Measurements from ENCODE around the gene CTIF.
A peak's percentile ranks its signal among the peaks of the same experiment; 100 is the strongest.

The CTIF gene

GRCh38 chr18:48838921-48839818, 300.3 kb downstream of the CTIF start:
- peak; percentile 67 for DNase-seq (ENCODE audit: low read depth)
- no peak overlapping the region for H3K4me3 ChIP-seq (ENCODE audit: low read depth, low read length)

GRCh38 chr18:48839819-48840490, 301.1 kb downstream of the CTIF start:
- DNase-seq (ENCODE audit: low read depth) = no peak
- H3K4me3 ChIP-seq (ENCODE audit: low read depth, low read length) = no peak overlapping the region

GRCh38 chr18:48840491-48840877, 301.7 kb downstream of the CTIF start:
- no peak overlapping the region for H3K4me3 ChIP-seq (ENCODE audit: low read depth, low read length)
- no peak for DNase-seq (ENCODE audit: low read depth)

GRCh38 chr18:48841381-48842258, 302.8 kb downstream of the CTIF start:
- no peak overlapping the region for H3K4me3 ChIP-seq (ENCODE audit: low read depth, low read length)
- no peak for DNase-seq (ENCODE audit: low read depth)

- DNase-seq (ENCODE audit: low read depth) = no peak
- no peak overlapping the region for H3K4me3 ChIP-seq (ENCODE audit: low read depth, low read length)
These were observed 303.6 kb downstream of the CTIF start for GRCh38 chr18:48842259-48843061.

- DNase-seq (ENCODE audit: low read depth) = no peak
- H3K4me3 ChIP-seq (ENCODE audit: low read depth, low read length) = no peak overlapping the region
These were observed 304.3 kb downstream of the CTIF start for GRCh38 chr18:48843162-48843561.

GRCh38 chr18:48843596-48843995, 304.8 kb downstream of the CTIF start:
- no peak for DNase-seq (ENCODE audit: low read depth)
- no peak overlapping the region for H3K4me3 ChIP-seq (ENCODE audit: low read depth, low read length)

- DNase-seq (ENCODE audit: low read depth) = no peak
- H3K4me3 ChIP-seq (ENCODE audit: low read depth, low read length) = no peak overlapping the region
These were observed 305.4 kb downstream of the CTIF start for GRCh38 chr18:48844271-48844670.

GRCh38 chr18:48845174-48845573, 306.3 kb downstream of the CTIF start:
- H3K4me3 ChIP-seq (ENCODE audit: low read depth, low read length) = no peak overlapping the region
- DNase-seq (ENCODE audit: low read depth) = no peak

- no peak overlapping the region for H3K4me3 ChIP-seq (ENCODE audit: low read depth, low read length)
- DNase-seq (ENCODE audit: low read depth) = no peak
These were observed 307.6 kb downstream of the CTIF start for GRCh38 chr18:48846423-48846932.

GRCh38 chr18:48847807-48848486, 309.1 kb downstream of the CTIF start:
- H3K4me3 ChIP-seq (ENCODE audit: low read depth, low read length) = no peak overlapping the region
- DNase-seq (ENCODE audit: low read depth) = no peak

GRCh38 chr18:48848641-48849143, 309.9 kb downstream of the CTIF start:
- H3K4me3 ChIP-seq (ENCODE audit: low read depth, low read length) = no peak overlapping the region
- DNase-seq (ENCODE audit: low read depth) = no peak

GRCh38 chr18:48850822-48851598, 312.2 kb downstream of the CTIF start:
- DNase-seq (ENCODE audit: low read depth) = no peak
- H3K4me3 ChIP-seq (ENCODE audit: low read depth, low read length) = no peak overlapping the region

- H3K4me3 ChIP-seq (ENCODE audit: low read depth, low read length) = no peak overlapping the region
- DNase-seq (ENCODE audit: low read depth) = no peak
These were observed 312.7 kb downstream of the CTIF start for GRCh38 chr18:48851599-48851960.

- no peak overlapping the region for H3K4me3 ChIP-seq (ENCODE audit: low read depth, low read length)
- DNase-seq (ENCODE audit: low read depth) = no peak
These were observed 313.5 kb downstream of the CTIF start for GRCh38 chr18:48852292-48852691.

- no peak for DNase-seq (ENCODE audit: low read depth)
- no peak overlapping the region for H3K4me3 ChIP-seq (ENCODE audit: low read depth, low read length)
These were observed 314.0 kb downstream of the CTIF start for GRCh38 chr18:48852794-48853193.

- no peak for DNase-seq (ENCODE audit: low read depth)
- no peak overlapping the region for H3K4me3 ChIP-seq (ENCODE audit: low read depth, low read length)
These were observed 314.8 kb downstream of the CTIF start for GRCh38 chr18:48853588-48853987.

- H3K4me3 ChIP-seq (ENCODE audit: low read depth, low read length) = no peak overlapping the region
- no peak for DNase-seq (ENCODE audit: low read depth)
These were observed 315.9 kb downstream of the CTIF start for GRCh38 chr18:48854780-48855179.

All from skeletal muscle cell (primary cell).